ENCODE measurements around the gene MEIKIN.

DNA sequence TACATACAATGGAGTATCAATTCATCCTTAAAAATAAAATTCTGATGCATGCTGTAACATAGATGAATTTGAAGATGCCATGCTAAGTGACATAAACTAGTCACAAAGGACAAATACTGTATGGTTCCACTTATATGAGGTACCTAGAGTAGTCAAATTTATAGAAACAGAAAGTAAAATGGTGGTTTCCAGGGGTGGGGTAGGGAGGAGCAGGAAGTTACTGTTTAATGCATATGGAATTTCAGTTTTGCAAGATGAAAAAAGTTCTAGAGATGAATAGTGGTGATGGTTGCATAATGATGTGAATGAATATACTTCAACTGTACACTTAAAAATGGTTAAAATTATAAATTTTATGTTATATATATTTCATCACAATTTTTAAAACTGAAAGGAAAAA, 91.3 kb downstream of the MEIKIN start:
- TF ChIP-seq BCL11A (IDR thresholded peaks at IDR 0.05; ENCODE audit: low read depth in 2 of 2, low read length in 2 of 2) (no peak), JUN (IDR thresholded peaks at IDR 0.05; ENCODE audit: low read depth, low read length) (no peak), POLR2AphosphoS5 (IDR thresholded peaks at IDR 0.05; ENCODE audit: low read depth, low read length) (no peak), GABPA (IDR thresholded peaks at IDR 0.05; ENCODE audit: borderline replicate concordance, insufficient read depth, low read length) (no peak), POLR2A (IDR thresholded peaks at IDR 0.05; ENCODE audit: control extremely low read depth in 1 of 2, low read depth in 2 of 2, low read length in 2 of 2) (no peak)
- TF ChIP-seq, protein P1, sequence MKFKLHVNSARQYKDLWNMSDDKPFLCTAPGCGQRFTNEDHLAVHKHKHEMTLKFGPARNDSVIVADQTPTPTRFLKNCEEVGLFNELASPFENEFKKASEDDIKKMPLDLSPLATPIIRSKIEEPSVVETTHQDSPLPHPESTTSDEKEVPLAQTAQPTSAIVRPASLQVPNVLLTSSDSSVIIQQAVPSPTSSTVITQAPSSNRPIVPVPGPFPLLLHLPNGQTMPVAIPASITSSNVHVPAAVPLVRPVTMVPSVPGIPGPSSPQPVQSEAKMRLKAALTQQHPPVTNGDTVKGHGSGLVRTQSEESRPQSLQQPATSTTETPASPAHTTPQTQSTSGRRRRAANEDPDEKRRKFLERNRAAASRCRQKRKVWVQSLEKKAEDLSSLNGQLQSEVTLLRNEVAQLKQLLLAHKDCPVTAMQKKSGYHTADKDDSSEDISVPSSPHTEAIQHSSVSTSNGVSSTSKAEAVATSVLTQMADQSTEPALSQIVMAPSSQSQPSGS (IDR thresholded peaks at IDR 0.05; ENCODE audit: low read length): no peak
- TF ChIP-seq, protein P2, sequence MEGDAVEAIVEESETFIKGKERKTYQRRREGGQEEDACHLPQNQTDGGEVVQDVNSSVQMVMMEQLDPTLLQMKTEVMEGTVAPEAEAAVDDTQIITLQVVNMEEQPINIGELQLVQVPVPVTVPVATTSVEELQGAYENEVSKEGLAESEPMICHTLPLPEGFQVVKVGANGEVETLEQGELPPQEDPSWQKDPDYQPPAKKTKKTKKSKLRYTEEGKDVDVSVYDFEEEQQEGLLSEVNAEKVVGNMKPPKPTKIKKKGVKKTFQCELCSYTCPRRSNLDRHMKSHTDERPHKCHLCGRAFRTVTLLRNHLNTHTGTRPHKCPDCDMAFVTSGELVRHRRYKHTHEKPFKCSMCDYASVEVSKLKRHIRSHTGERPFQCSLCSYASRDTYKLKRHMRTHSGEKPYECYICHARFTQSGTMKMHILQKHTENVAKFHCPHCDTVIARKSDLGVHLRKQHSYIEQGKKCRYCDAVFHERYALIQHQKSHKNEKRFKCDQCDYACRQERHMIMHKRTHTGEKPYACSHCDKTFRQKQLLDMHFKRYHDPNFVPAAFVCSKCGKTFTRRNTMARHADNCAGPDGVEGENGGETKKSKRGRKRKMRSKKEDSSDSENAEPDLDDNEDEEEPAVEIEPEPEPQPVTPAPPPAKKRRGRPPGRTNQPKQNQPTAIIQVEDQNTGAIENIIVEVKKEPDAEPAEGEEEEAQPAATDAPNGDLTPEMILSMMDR (IDR thresholded peaks at IDR 0.05; ENCODE audit: control extremely low read depth in 1 of 3, insufficient read depth in 1 of 3, low read depth in 1 of 3, low read length in 3 of 3): no peak
